Activated CD4-positive, alpha-beta T cell treated with anti-CD3 and anti-CD28 coated beads, Interleukin-2, amount 50 U/mL, for 4 hours (primary cell): ENCODE measurements around the gene AUTS2.

Experiments
- DNase-seq, 2 experiments: peaks; one replicate each; pipeline ENCODE4 v3.0.0-alpha.2; 2020

Gene AUTS2

DNA sequence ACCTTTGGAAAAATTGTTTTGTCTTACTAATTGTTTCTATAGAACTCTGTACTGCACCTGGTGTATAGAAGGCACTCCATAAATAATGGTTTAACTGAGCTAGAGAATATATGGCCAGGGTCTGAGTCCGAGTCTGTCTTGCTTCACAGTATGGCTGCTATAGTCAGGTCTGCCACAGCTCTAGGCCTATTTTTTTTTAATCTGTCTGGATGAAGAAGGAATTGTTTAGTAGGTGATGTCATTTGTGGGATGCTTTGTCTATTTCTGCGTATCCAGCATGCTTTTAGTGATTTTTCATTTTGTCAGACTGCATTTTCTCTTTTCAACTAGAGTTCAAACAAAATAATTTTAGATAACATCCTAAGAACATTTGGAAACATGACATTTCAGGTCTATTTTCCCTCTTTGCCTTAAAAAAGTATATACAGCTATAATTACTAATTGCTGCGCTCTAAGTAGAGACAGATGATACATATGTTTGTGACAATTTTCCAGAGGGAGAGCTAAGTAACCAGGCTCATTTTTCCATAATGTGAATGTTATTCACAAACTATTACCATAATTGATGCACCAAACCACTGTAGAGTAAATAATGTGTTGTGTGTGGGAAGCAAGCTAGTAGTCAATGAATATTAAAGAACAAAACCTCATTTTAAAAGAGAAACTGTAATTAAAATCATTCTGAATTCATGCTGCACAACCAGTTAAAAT lies 361.7 kb downstream of the AUTS2 start:
- no peak for DNase-seq

DNA sequence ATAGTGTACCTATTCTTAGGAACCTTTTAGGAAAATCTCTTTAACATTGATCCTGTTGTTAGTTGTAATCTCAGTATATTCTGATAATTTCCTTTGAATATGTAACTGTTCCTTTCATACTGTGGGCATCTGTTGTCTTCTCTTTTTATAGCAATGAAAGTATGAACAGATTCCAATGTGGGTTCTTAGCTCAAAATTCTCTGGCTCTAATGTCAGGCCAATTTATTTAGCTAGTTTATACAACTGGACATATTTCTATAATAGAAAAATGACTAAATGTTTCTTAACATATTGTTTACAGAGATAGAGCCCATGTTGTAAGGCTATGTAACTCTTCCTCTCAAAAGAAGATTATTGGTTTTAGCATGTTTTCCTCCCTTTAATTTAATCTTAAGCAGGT lies 363.2 kb downstream of the AUTS2 start:
- no peak for DNase-seq

DNA sequence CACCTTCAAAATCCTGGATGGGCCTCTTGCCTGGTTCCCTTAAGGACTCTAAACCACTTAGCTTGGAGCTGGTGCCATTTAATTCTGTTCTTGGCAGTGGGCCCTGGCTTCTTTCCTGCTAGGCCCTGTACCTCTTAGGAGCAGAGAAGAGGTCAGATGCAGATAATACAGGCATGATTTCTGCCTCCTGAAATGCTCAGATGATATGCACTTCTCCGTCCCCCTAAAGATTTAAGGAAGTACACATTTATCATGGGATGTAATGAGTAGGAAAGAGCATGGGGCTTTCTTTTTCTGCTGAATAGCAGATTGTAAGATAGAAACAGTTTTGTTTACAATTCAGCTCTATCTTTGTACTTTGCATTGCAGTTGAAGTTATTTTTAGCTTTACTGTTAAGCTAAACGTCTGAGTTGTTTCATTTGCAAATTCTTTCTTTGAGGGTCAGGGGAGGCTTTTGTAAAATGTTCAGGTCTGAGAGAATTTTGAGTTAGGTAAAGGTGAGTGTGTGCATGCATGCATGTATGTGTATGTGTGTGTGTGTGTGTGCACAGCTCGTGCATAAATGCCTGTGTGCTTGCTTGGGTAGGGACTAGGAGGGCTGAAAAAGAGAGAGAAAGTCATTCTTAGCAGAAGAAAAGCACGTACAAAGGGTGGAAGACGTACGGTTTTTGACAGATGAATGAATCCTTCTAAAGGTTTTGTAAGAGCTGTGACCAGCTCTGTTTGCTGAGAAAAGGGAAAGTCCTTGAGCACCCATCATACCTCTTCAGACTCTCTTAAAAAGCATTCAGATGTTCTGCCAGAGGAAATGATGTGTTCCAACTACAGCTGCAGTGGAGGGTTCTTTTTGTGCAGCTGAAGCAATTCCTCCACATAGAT lies 364.2 kb downstream of the AUTS2 start:
- no peak for DNase-seq

DNA sequence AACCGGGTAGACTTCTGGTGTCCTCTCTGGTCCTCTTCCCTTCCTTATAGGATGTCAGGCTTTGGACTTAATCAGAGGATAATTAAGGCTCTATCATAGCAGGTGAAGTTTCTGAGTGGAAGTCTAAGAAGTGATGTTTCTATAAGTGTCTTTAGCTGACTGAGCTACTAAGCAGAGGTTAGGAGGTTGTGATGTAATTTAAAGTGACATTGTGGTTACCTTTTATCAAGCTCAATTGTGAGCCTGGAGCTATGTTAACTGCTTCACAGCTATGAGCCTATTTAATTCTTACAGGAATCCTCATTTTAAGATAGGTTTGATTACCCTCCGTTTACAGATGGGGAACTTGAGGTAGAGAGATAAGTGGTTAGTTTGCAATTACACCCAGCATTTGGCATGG lies 365.1 kb downstream of the AUTS2 start:
- DNase-seq, result no peak

DNA sequence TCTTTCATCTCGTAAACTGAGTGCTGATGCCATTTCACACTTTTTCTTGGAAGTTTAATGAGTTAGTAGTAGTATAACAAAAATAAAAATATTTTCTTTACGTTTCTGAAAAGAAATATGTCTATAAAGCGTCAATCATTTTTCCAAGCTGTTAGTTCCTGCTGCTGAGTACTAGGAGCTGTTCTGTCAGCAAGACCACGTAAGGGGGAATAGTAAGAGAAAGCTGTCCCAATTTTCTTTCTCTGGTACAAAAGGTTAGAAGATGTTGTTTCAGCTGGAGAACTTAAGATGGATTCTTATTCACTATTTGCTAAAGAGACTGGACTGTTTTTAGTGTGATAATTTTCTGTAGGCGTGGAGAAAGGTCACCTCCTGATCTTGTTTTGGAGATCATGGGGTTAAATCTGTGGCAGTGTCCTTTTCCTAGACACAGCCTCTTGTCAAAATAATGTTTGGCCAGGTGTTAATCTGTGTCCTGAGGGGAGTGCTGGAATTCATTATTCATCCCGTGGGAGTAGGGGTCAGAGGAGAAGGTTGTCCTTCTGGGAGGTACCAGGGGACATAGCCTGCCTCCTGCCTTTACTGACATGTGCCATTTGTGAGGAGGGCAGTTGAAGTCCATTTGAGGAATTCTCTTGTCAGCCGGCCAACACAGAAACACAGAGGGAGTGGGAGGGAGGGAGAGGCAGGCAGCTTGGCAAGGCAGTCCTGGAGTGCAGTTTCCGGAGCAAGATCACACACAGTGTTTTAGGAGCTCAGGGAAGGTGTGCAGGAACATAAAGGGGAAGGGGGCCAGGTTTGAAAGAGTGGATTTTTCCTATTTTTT lies 368.7 kb downstream of the AUTS2 start:
- no peak for DNase-seq

DNA sequence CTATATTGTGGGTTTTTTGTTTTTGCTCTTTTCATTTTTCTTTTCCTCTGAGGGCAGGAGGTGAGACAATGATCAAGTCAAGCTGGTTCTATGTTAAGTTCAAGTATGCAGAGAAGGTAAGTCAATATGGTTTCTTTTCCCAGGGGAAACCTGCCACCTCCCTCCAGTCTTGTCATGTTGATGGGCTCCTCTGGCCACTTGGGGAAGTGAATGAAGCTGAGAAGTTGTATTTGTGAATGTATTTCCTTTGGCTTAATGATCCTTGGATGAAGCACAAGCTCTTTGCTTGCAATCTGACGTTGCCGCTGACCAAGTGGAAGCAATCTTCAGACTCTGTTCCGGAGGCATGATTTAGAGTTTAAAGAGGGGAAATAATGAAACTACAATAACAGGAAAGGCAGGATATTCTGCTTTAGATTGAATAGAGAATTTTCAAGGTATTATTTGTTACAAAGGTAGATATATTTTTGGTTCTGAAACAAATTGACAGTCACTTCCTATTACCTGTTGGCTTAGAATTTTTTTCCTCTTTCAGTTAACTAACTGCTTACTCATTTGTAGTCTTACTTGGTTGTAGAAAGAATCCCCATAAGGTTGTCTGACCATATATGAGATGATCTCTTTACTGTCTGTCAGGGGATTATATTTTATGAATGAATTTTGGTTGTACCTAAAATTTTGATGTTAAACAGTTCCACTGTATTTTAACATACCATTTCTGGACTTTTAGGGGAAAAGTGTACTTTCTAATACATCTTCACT lies 369.6 kb downstream of the AUTS2 start:
- no peak for DNase-seq

DNA sequence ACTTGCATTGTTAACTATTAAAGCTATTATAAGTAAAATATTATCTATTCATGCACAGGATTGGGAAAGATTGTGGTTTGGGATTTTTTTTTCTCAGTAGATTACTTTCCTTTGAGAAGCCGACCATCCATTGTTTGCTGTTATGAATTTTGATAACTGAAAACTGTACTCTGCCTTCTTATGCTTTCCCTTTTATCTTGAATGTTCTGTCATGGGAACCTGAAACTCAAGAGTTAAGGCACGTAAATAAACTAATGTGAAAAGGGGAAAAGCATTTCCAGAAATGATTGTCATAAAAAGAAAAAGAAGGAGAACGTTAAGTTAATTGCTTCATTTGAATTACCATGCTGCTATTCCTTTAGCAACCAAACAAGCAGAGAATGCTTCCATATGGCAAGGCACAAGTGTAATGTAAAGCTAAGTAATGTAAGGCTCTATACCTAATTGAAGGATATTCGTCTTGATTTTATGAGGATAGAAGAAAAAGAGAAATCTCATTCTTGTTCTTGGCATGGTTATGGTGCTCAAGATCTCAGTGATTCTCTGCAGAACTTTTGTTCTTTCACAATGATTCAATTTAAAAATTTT lies 370.8 kb downstream of the AUTS2 start:
- DNase-seq, result no peak

DNA sequence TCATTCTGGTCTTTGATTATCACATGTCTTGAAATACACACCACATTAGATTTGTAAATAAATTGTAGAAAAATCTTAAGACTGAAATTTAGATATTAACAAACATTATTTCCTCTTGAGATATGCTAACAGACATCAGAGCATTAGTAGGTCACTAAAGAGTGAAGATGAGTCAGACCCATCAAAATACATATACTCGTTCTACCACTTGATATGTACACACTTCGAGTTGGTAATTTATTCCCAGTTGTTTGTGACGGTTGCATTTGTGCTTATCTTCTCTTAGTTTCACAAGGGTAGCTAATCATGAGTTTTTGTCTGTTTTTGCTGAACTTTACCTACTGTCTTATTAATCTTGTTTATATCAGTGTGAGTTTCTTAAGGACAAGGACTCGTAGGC lies 383.4 kb downstream of the AUTS2 start:
- DNase-seq, result no peak

DNA sequence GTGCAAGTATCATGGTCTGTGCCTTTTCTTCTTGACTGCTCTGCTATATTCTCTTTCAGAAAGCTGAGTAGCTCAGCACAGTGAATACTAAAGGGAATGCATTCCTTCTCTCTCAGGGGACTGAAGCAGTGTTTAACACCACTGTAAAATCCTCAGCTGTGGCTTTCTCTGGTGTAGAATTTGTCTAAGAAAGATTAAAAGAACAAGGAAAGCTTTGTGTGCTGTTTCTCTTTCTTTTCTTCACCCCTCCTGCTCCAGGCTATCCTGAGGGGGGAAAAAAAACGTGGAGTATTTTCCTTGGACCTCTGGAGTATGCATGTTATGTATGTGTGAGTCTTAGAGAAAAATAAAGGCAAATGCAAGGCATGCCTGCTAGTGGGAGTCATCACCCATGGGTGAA lies 383.9 kb downstream of the AUTS2 start:
- no peak for DNase-seq

DNA sequence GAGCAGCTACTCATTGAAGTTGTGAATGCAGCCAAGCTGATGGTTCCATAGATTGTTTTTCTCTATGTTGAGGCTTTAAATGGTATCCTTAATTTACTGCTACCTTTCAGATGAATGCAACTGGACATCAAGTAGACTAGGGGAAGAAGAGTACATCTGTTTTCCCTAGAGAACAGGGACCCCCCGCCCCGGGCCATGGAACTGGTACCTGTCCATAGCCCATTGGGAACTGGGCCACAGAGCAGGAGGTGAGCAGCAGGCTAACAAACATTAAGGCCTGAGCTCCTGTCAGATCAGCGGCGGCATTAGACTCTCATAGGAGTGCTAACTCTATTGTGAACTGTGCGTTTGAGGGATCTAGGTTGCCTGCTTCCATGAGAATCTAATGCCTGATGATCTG lies 391.3 kb downstream of the AUTS2 start:
- no peak for DNase-seq

DNA sequence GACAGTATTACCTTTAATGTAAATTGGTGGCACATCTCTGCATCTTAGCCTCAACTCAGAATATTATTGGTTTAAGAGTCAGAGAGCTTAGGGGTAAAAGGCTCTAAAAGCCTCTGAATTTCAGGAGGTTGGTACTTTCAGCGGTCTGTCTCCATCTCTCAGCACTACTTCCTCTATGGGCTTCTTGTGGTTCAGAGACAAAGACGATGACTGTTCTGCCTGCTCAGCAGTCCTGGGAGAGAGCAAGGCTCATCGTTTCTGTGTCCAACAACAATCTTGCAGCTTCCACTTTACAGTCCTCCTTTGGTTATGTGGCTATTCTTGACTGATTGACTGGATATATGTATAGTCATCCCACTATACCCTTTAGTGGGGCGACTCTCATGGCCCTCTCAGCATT lies 394.7 kb downstream of the AUTS2 start:
- no peak for DNase-seq

DNA sequence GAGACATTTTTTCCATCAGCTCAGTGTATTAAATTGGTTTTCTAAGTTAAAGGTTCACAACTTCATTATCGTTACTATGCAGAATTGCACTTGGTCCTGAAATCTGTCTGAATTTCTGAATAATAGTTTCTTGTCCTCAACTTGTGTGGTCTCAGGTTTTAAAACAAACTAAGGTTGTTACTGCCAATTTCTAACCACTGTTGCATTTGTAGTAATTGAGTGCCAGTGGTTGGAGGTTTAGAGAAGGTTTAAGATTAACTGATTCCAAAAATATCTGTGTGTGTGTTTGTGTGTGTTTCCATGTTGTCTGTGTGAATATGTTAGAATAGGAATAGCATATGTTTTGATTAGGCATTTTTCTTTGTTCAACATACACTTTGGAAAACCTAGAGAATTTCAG lies 395.9 kb downstream of the AUTS2 start:
- no peak for DNase-seq

DNA sequence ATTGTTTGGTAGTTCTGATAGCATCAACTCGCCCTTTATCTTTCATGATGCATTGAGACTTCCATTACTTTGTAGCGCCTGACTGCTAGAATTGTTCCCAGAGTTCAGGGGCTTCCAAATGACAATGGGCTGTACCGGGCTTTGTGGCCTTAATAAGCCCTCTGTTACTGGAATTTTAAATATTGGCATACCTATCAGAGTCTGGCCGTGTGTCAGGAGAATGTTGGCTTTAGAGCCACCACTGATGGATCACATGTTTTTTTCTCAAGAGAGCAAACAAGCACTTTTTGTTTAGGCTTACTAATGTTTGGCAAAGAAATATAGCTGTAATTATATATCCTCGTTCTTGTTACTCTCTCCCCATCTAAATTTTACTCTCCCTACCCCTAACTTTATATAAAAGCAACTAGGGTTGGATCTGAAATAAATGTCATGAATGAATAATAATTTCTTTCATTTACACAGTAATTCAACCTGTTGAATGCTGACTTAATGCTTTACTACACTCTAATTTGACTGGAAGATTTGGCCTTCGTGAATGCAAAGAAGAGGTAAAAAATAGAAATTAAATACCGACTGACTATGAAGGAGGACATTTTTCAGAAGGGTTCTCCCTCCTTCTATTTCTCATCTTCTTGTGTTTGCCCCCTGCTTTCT lies 396.7 kb downstream of the AUTS2 start:
- no peak for DNase-seq

DNA sequence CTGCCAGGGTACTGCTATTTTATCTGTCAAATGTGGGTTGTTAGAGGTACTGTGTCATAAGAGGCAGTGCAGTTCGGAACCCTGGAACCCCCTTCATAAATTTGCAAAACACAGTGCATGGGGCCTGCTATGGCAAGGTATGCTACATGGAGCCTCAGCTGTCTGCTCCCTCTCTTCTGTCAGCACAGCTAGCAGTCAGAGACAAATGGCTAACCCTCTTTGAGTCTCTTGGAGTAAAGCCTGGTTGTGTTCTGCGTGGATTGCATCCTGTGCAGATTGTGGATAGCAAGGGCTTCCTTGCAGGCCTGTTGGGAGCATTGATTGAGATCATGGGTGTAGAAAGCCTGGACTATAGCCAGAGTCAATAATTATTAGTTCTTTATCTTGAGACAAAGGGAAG lies 397.8 kb downstream of the AUTS2 start:
- no peak for DNase-seq

DNA sequence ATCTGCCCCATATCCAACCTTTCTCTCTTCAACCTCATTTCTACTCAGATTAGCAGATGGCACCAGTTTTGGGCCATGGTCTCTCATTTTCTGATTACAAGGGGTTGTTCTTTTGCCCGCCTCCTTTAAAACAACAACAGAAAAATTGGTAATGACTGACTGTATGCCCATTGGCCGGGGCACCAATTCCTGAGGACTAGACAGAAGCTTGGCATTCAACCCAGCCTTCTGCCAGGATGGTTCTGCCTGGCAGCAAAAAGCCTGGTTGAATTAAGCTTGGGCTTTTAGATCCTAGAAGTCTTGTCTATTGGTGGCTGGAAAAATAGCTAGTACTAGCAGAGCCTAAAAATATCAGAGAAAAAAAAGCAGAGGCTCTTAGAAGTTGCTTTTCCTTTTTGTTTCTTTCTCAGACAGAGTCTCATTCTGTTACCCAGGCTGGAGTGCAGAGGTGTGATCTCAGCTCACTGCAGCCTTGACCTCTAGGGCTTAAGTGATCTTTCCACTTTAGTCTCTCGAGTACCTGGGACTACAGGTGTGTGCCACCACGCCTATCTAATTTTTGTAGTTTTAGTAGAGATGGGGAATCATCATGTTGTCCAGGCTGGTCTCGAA lies 402.6 kb downstream of the AUTS2 start:
- no peak for DNase-seq

DNA sequence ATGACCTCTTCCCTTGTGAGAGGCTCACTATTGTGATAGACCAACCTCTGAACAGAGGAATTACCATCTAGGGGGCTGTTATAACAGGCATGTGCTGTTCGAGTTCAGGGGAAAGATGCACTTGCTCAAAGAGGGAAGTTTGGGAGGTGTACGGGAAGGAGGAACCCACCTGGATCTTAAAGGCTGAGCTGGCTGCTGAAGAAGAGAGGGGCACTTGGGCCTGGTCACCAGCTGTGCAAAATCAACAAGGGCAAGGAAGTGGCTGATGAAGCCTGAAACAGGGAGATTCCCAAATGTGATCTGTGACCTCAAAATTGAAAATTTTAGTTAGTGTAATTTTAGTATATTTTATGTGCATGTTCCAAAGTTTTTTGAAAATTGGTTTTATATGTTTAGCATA lies 407.2 kb downstream of the AUTS2 start:
- DNase-seq, result no peak

DNA sequence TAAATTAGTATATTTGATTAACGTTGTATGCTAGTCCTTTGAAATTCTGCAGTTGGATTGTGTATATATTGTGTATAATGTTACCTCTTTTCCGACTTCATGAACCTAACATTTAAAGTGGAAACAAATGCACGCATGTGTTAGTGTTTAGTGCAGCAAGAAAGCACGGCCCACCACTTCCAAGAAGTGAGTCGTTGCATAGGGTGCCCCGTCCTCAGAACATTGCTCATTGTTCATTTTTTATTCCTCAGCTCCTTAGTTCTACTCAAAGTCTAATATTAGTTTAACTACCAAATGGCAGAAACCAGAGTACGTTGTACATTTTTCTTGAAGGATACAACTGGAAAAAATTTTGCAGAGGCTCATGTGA lies 407.6 kb downstream of the AUTS2 start:
- no peak for DNase-seq

DNA sequence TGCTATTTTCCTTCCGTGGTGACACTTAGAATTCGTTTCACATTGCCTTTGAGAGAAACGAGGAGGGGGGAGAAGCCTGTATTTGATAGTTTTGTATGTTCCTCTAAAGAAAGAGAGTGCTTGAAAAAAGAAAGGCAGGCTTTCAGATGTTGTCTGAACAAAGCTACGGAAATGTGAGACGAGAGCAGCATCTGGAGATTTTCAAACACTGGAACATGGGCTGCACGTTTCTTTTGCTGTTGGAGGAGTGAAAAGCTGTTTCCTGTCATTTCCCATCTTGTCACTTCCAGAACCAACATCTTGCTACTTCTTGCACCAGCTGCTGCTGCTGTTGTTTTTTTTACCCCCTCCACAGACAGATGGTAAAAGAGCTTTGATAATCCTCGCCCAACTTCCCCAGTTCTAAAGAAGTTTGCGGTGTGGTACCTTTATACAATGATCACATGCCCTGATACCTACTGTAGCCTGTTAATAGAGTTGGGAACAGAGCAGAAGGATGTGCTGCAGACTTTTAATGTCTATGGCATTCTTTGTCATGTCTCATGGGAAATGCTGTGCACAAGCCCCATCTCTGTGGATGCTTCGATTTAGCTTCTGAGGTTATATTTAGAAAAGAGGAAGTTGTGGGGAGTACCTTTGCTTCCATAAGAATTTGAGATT lies 408.1 kb downstream of the AUTS2 start:
- no peak for DNase-seq

DNA sequence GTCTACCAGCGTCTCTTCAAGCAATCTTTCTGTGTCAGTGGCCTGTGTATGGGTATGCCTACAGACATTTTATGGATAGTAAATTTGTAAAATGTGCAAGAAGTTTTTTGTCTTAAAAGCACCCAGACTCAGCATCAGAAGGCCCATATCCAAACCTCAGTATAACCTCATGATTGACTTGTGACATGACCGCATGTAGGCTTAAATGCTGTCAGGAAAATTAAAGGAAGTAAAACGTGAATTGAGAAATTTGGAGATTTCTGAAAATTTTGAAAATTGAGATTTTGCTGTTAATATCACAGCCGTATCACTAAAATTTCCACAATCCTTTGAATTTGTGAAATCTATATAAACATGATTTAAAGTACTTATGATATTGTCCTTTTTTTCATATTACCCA lies 410.2 kb downstream of the AUTS2 start:
- DNase-seq, result no peak

DNA sequence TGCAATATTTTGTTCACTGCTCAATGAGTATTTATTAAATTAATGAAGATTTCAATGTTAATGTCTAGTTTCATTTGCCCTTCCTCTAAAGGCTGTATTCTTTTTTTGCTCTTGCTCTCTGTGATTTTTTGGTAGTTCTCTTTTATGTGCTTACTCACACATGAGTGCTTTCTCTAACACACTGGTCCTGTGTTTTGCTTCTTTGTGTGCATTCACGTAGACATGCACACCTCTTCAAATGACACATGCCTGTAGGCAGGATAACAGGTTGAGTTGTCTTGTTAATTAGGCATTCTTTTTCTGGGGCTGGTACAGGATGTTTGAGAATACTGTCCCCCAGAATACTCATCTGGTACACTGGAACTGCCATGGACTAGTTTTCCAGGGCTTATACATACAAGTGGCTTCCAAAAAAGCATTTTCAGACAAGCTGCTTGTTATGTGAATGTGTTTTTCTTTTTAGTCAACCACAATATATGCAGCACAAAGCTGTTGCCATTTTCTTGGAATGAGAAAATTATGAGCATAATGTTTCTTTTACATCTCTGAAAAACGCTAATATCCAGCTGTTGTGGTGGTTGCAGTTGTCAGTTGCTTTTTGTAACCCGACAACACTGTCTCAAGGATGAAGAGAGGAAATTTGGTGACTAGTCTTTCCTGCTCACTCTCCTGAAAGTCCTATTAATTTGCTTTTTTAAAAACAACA lies 416.4 kb downstream of the AUTS2 start:
- DNase-seq, result no peak
